K562 (cell line): ENCODE results near the gene DNMT3A. TPM values are rescaled to one million over a fixed set of nuclear protein-coding genes. Genes with fewer than 3 reads are reported as not detected.

Experiments
- ATAC-seq: fragments of 200-7000 bp; cut with Tn5 transposase; 3 replicates; pipeline ENCODE4 v1.9.1; 2020; ENCODE audit warnings: moderate library complexity
- BruUV-seq: library from RNA; stranded (reverse); fragments of 400-500 nt; replicated peaks from 2 replicates; lab custom pipeline; 2021; lab: Mats Ljungman, UMichigan
- CTCF ChIA-PET: fragments of 300-600 bp; formaldehyde crosslinking; extraction: SDS; loops from one replicate; lab custom pipeline; 2021; ENCODE audit warnings: low intra/inter-chr PET ratio; lab: Yijun Ruan, JAX
- POLR2A ChIA-PET: fragments of 300-600, 350-650 bp; sonication (Branson Sonifier 250); formaldehyde crosslinking; extraction: SDS; loops from one replicate; lab custom pipeline; 2021; ENCODE audit warnings: antibody characterized with exemption, inconsistent platforms; lab: Yijun Ruan, JAX
- DNase-seq, 4 experiments: peaks; one replicate each; pipeline versions ENCODE4 v3.0.0 to v3.0.0-alpha.2; 2011 to 2018; ENCODE audit warnings: low spot score in 3 of 4, mixed read lengths in 3 of 4; ENCODE audit errors: extremely low read depth in 1 of 4
- FAIRE-seq: peaks from 2 replicates; lab custom pipeline; 2011; peaks lifted over from hg19 to GRCh38; lab: Jason Lieb, UNC
- H2AFZ ChIP-seq: 2 replicates; pipeline ENCODE4 v1.6.0; 2011; ENCODE audit warnings: low read depth, low read length, control low read depth, inconsistent platforms
- H3K27ac ChIP-seq: fragments of 200-600 bp; 3 replicates; pipeline ENCODE4 v1.8.0; 2011; ENCODE audit warnings: low read depth, mild to moderate bottlenecking, control low read depth, inconsistent platforms, low read length, moderate library complexity, mixed read lengths; ENCODE audit errors: extremely low read depth
- H3K27me3 ChIP-seq, 2 experiments: fragments of 300-600 bp in 1 of 2; 2 replicates in 1 of 2; 3 replicates in 1 of 2; pipeline versions ENCODE4 v1.6.0 to v1.8.0; 2011; ENCODE audit warnings: inconsistent platforms in 2 of 2, low read length in 2 of 2, mild to moderate bottlenecking in 1 of 2, mixed read lengths in 1 of 2, moderate library complexity in 1 of 2; ENCODE audit not compliant: control insufficient read depth in 2 of 2, insufficient read depth in 2 of 2
- H3K36me3 ChIP-seq: fragments of 300-600 bp; 3 replicates; pipeline ENCODE4 v1.8.0; 2011; ENCODE audit warnings: mild to moderate bottlenecking, low read length, inconsistent platforms; ENCODE audit not compliant: control insufficient read depth, insufficient read depth
- H3K4me1 ChIP-seq, 2 experiments: fragments of 200-600 bp in 1 of 2; replicated peaks in 1 of 2; 2 replicates in 1 of 2; 3 replicates in 1 of 2; pipeline versions ENCODE4 v1.5.1 to v1.8.0; 2011; ENCODE audit warnings: inconsistent platforms in 2 of 2, low read length in 2 of 2, mild to moderate bottlenecking in 1 of 2, mixed read lengths in 1 of 2, moderate library complexity in 1 of 2; ENCODE audit not compliant: control insufficient read depth in 2 of 2, insufficient read depth in 2 of 2
- H3K4me2 ChIP-seq: 2 replicates; pipeline ENCODE4 v1.6.1; 2011; ENCODE audit warnings: low read length, control low read depth, inconsistent platforms, mixed read lengths; ENCODE audit not compliant: insufficient read depth
- H3K4me3 ChIP-seq: fragments of 200-600 bp; sonication (generic), shearing (Covaris generic); 2 replicates; pipeline ENCODE4 v1.5.1; 2016; ENCODE audit warnings: control low read depth, inconsistent platforms
- H3K79me2 ChIP-seq: fragments of 200-600 bp; 3 replicates; pipeline ENCODE4 v1.8.0; 2011; ENCODE audit warnings: low read length, inconsistent platforms; ENCODE audit not compliant: control insufficient read depth, insufficient read depth
- H3K9ac ChIP-seq, 2 experiments: 2 replicates each; pipeline versions ENCODE4 v1.6.0 to v1.6.1; 2011; ENCODE audit warnings: low read depth in 2 of 2, low read length in 2 of 2, control low read depth in 1 of 2, inconsistent platforms in 1 of 2, mild to moderate bottlenecking in 1 of 2, mixed read lengths in 1 of 2; ENCODE audit not compliant: insufficient read depth in 1 of 2
- H3K9me1 ChIP-seq: one replicate; pipeline ENCODE4 v1.6.0; 2011; ENCODE audit warnings: inconsistent platforms, mild to moderate bottlenecking, low read length, moderate library complexity; ENCODE audit not compliant: control insufficient read depth, insufficient read depth
- H3K9me3 ChIP-seq: replicated peaks from 2 replicates; pipeline ENCODE4 v1.5.1; 2011; ENCODE audit warnings: low read depth, low read length, inconsistent platforms; ENCODE audit not compliant: control insufficient read depth, insufficient read depth
- H4K20me1 ChIP-seq: replicated peaks from 2 replicates; pipeline ENCODE4 v1.6.1; 2011; ENCODE audit warnings: low read length, inconsistent platforms, mixed read lengths; ENCODE audit not compliant: control insufficient read depth, insufficient read depth
- FOXA1 ChIP-seq: fragments of 450-650 bp; IDR thresholded peaks from 2 replicates; pipeline ENCODE4 v1.6.1; 2016; ENCODE audit warnings: mild to moderate bottlenecking, borderline replicate concordance
- HMGXB4 ChIP-seq: sonication (generic); formaldehyde crosslinking; IDR thresholded peaks from 2 replicates; pipeline ENCODE4 v1.8.1; 2023; ENCODE audit warnings: mild to moderate bottlenecking, missing genetic modification reagents
- KLF10 ChIP-seq: fragments of 250-450 bp; sonication (Bioruptor Pico); IDR thresholded peaks from 2 replicates; pipeline ENCODE4 v1.6.1; 2021; ENCODE audit warnings: matching md5 sums
- MAZ ChIP-seq, 2 experiments: fragments of 450-650 bp in 1 of 2; sonication (generic) in 1 of 2; formaldehyde crosslinking; IDR thresholded peaks in 1 of 2; conservative IDR thresholded peaks in 1 of 2; 2 replicates each; pipeline versions ENCODE4 v1.4.0 to v1.5.0; 2020; ENCODE audit warnings: mild to moderate bottlenecking in 1 of 2, missing genetic modification reagents in 1 of 2
- PHTF2 ChIP-seq: fragments of 250-450 bp; sonication (Bioruptor Pico); IDR thresholded peaks from 2 replicates; pipeline ENCODE4 v1.5.0; 2021; ENCODE audit warnings: mild to moderate bottlenecking
- TSHZ1 ChIP-seq: fragments of 250-450 bp; sonication (Bioruptor Pico); IDR thresholded peaks from 2 replicates; pipeline ENCODE4 v1.4.0; 2020; ENCODE audit warnings: mild to moderate bottlenecking, moderate library complexity
- WGBS: fragments of 100-300 bp; shearing (Covaris generic); methylation state at CpG from one replicate; pipeline ENCODE4 v1.1.6; 2016; ENCODE audit warnings: low coverage, mixed read lengths; ENCODE audit not compliant: insufficient coverage; ENCODE audit errors: missing lambda C conversion rate; 5-methylcytosine and 5-hydroxymethylcytosine counted together
- in situ Hi-C: fragments of 300-500 bp; cut with MboI; formaldehyde crosslinking; loops from 4 replicates; pipeline ENCODE4 v1.15.0; 2018; ENCODE audit warnings: inconsistent platforms, mixed read lengths
- intact Hi-C: fragments of 100-400 bp; cut with micrococcal nuclease; formaldehyde crosslinking; loops from 2 replicates; pipeline ENCODE4 v1.14.2; 2022
- polyA plus RNA-seq, 8 experiments: library from polyadenylated mRNA; depleted of rRNA in 4 of 8; stranded (reverse) in 5 of 8; unstranded in 3 of 8; fragments of >200 nt; fragmentation: Nextera tagmentation in 2 of 8; fragmentation: Illumina TruSeq in 1 of 8; extraction: Ambion mirVana in 2 of 8; extraction: Trizol in 1 of 8; gene quantifications; 2 replicates each; pipeline versions ENCODE4 v1.2.1 to v1.2.3, GENCODE V29; 2011 to 2014; ENCODE audit warnings: inconsistent platforms in 1 of 8, missing spikeins in 1 of 8
- total RNA-seq, 7 experiments: library from RNA; depleted of rRNA in 6 of 7; stranded (reverse); fragments of >200 nt in 6 of 7; fragmentation: Illumina TruSeq in 2 of 7; extraction: Trizol in 2 of 7; gene quantifications; 2 replicates each; pipeline versions ENCODE4 v1.2.1 to v1.2.3, GENCODE V29; 2011 to 2021; ENCODE audit warnings: low replicate concordance in 1 of 7

Gene DNMT3A
- total and polyA plus RNA-seq, 9 of the 15 experiments (the other 6 are each of a cell fraction or from before 2014, with no cell fraction given): 3.0 to 16.0 (median 6.1) TPM

GRCh38 chr2:25358836-25359235 is 17.1 kb upstream of the DNMT3A start:
- no peak overlapping the region for H3K4me2 ChIP-seq
- peaks cover 0 to 9% of the 10 kb centered on the region in 2 experiments; a peak in 3 of 5 replicates for H3K4me1 ChIP-seq
- ATAC-seq (no peak), FAIRE-seq (no peak), DNase-seq (no peak)
- no peak overlapping the region for H3K27ac ChIP-seq
- in situ Hi-C loops: no loop called here
- ChIA-PET CTCF (no interaction called here), POLR2A (interaction anchor here (0.6 to 0.8 kb wide), 2 partner anchors 21 to 249 kb away, joined by 3 to 4 read pairs; no protein-coding TSS in a partner anchor)
- H4K20me1 ChIP-seq: no peaks in the 10 kb centered on the region
- H3K4me3 ChIP-seq: no peak overlapping the region
- no peaks in the 10 kb centered on the region for H3K36me3 ChIP-seq
- intact Hi-C loops: no loop called here
- peaks cover 26 to 66% of the 10 kb centered on the region in 2 experiments; a peak in 4 of 5 replicates for H3K27me3 ChIP-seq
- no peaks in the 10 kb centered on the region for H3K9me3 ChIP-seq
- BruUV-seq: no TSS peak
- 7% methylated on average over 8 of the region's 8 CpGs for WGBS
- no peaks in the 10 kb centered on the region for H3K9me1 ChIP-seq
- H3K79me2 ChIP-seq: no peaks in the 10 kb centered on the region
- H2AFZ ChIP-seq: no peak overlapping the region
- no peak for TF ChIP-seq PHTF2 (CRISPR knock-in tag)
- no peak overlapping the region for H3K9ac ChIP-seq

GRCh38 chr2:25358249-25358815 is 16.6 kb upstream of the DNMT3A start:
- peaks cover 0 to 9% of the 10 kb centered on the region in 2 experiments; a peak in 3 of 5 replicates for H3K4me1 ChIP-seq
- H3K9ac ChIP-seq: no peak overlapping the region
- H3K9me3 ChIP-seq: no peaks in the 10 kb centered on the region
- H4K20me1 ChIP-seq: no peaks in the 10 kb centered on the region
- no peak overlapping the region for H3K4me3 ChIP-seq
- in situ Hi-C loops (no loop called here), intact Hi-C loops (no loop called here)
- no peak overlapping the region for H3K27ac ChIP-seq
- BruUV-seq: no TSS peak
- ATAC-seq: no peak
- no peaks in the 10 kb centered on the region for H3K36me3 ChIP-seq
- TF ChIP-seq MAZ (CRISPR knock-in tag; conservative IDR thresholded peaks at IDR 0.05 in 1 of 2, IDR thresholded peaks at IDR 0.05 in 1 of 2) (no peak), TSHZ1 (CRISPR knock-in tag) (no peak), HMGXB4 (no peak), KLF10 (CRISPR knock-in tag) (no peak), FOXA1 (no peak)
- no peaks in the 10 kb centered on the region for H3K9me1 ChIP-seq
- 7% methylated on average over 6 of the region's 6 CpGs for WGBS
- H2AFZ ChIP-seq: no peak overlapping the region
- CTCF ChIA-PET: no interaction called here
- H3K4me2 ChIP-seq: no peak overlapping the region
- no peaks in the 10 kb centered on the region for H3K79me2 ChIP-seq
- POLR2A ChIA-PET: interaction anchor here (0.8 kb wide), 1 partner anchor 21 kb away, joined by 4 read pairs; no protein-coding TSS in a partner anchor
- peaks cover 26 to 64% of the 10 kb centered on the region in 2 experiments; a peak in 4 of 5 replicates for H3K27me3 ChIP-seq
- no peak for FAIRE-seq
- no peak for DNase-seq
